Measurements from ENCODE around the gene MYOD1.

The MYOD1 gene

GRCh38 chr11:17747131-17747955, 28.0 kb downstream of the MYOD1 start:
- TF ChIP-seq POLR2AphosphoS5 (IDR thresholded peaks at IDR 0.05; ENCODE audit: low read depth, low read length) (no peak), FOXP2 (optimal IDR thresholded peaks at IDR 0.05; ENCODE audit: borderline replicate concordance, extremely low read depth, extremely low read length, insufficient read depth) (no peak), TAF1 (IDR thresholded peaks at IDR 0.05; ENCODE audit: borderline replicate concordance, insufficient read depth, low read length) (no peak), SIN3A (IDR thresholded peaks at IDR 0.05; ENCODE audit: borderline replicate concordance, insufficient read depth, low read length) (no peak), REST (IDR thresholded peaks at IDR 0.05; ENCODE audit: insufficient read depth in 1 of 2, low read depth in 2 of 2, low read length in 2 of 2) (no peak)

GRCh38 chr11:17748044-17748443, 28.7 kb downstream of the MYOD1 start:
- TF ChIP-seq REST (IDR thresholded peaks at IDR 0.05; ENCODE audit: insufficient read depth in 1 of 2, low read depth in 2 of 2, low read length in 2 of 2): no peak
- TF ChIP-seq SIN3A (IDR thresholded peaks at IDR 0.05; ENCODE audit: borderline replicate concordance, insufficient read depth, low read length): no peak
- no peak for TF ChIP-seq FOXP2 (optimal IDR thresholded peaks at IDR 0.05; ENCODE audit: borderline replicate concordance, extremely low read depth, extremely low read length, insufficient read depth)
- no peak for TF ChIP-seq POLR2AphosphoS5 (IDR thresholded peaks at IDR 0.05; ENCODE audit: low read depth, low read length)
- no peak for TF ChIP-seq TAF1 (IDR thresholded peaks at IDR 0.05; ENCODE audit: borderline replicate concordance, insufficient read depth, low read length)

GRCh38 chr11:17748761-17749721, 29.7 kb downstream of the MYOD1 start:
- TF ChIP-seq SIN3A (IDR thresholded peaks at IDR 0.05; ENCODE audit: borderline replicate concordance, insufficient read depth, low read length) (no peak), POLR2AphosphoS5 (IDR thresholded peaks at IDR 0.05; ENCODE audit: low read depth, low read length) (no peak), REST (IDR thresholded peaks at IDR 0.05; ENCODE audit: insufficient read depth in 1 of 2, low read depth in 2 of 2, low read length in 2 of 2) (no peak), TAF1 (IDR thresholded peaks at IDR 0.05; ENCODE audit: borderline replicate concordance, insufficient read depth, low read length) (no peak), FOXP2 (optimal IDR thresholded peaks at IDR 0.05; ENCODE audit: borderline replicate concordance, extremely low read depth, extremely low read length, insufficient read depth) (no peak)

GRCh38 chr11:17750013-17750800, 30.8 kb downstream of the MYOD1 start:
- TF ChIP-seq SIN3A (IDR thresholded peaks at IDR 0.05; ENCODE audit: borderline replicate concordance, insufficient read depth, low read length) (no peak), TAF1 (IDR thresholded peaks at IDR 0.05; ENCODE audit: borderline replicate concordance, insufficient read depth, low read length) (no peak), FOXP2 (optimal IDR thresholded peaks at IDR 0.05; ENCODE audit: borderline replicate concordance, extremely low read depth, extremely low read length, insufficient read depth) (no peak)

- TF ChIP-seq SIN3A (IDR thresholded peaks at IDR 0.05; ENCODE audit: borderline replicate concordance, insufficient read depth, low read length) (no peak), POLR2AphosphoS5 (IDR thresholded peaks at IDR 0.05; ENCODE audit: low read depth, low read length) (no peak), FOXP2 (optimal IDR thresholded peaks at IDR 0.05; ENCODE audit: borderline replicate concordance, extremely low read depth, extremely low read length, insufficient read depth) (no peak)
These were observed 31.4 kb downstream of the MYOD1 start for GRCh38 chr11:17750801-17751165.

All from PFSK-1 (cell line).